SK-N-MC (cell line): ENCODE data around the gene CAV3.

Experiments
- EZH2 ChIP-seq: fragments of 200-600 bp; sonication (generic); IDR thresholded peaks from one replicate; pipeline ENCODE4 v1.6.1; 2017; ENCODE audit warnings: antibody characterized with exemption
- FOXP2 ChIP-seq: optimal IDR thresholded peaks from 2 replicates; pipeline ENCODE3; 2011; ENCODE audit warnings: mild to moderate bottlenecking, moderate library complexity; ENCODE audit not compliant: insufficient read depth; ENCODE audit errors: extremely low read length, control extremely low read depth
- POLR2AphosphoS5 ChIP-seq: IDR thresholded peaks from 2 replicates; pipeline ENCODE4 v1.6.1; 2012; ENCODE audit warnings: mild to moderate bottlenecking, low read depth, low read length, borderline replicate concordance

- TF ChIP-seq POLR2AphosphoS5 (no peak), EZH2 (no peak), FOXP2 (no peak)
Measured at GRCh38 chr3:8755097-8755496, 21.5 kb downstream of the CAV3 start.
